HL-60 (cell line): ENCODE data around the gene MERTK.
"Not testable (repeated sequence)": the region's sequence is repeated elsewhere in the genome, so short reads cannot be mapped to it uniquely, and the experiment has no call there.

Experiments
- DNase-seq, 2 experiments: peaks; one replicate each; pipeline ENCODE4 v3.0.0-alpha.2; 2010 to 2020; ENCODE audit warnings: low read depth in 1 of 2, low spot score in 1 of 2
- H3K27ac ChIP-seq: fragments of 250-450 bp; sonication (Bioruptor Pico); replicated peaks from 2 replicates; pipeline ENCODE4 v1.5.1; 2020; ENCODE audit warnings: mild to moderate bottlenecking, moderate library complexity
- H3K27me3 ChIP-seq: fragments of 250-450 bp; sonication (Bioruptor Pico); 2 replicates; pipeline ENCODE4 v1.5.1; 2021; ENCODE audit warnings: mild to moderate bottlenecking, moderate library complexity; ENCODE audit not compliant: insufficient read depth, poor library complexity, severe bottlenecking
- H3K4me3 ChIP-seq: replicated peaks from 2 replicates; pipeline ENCODE4 v1.5.1; 2011; ENCODE audit warnings: mild to moderate bottlenecking, control low read depth, low read length; ENCODE audit not compliant: insufficient read depth
- GABPA ChIP-seq: IDR thresholded peaks from 2 replicates; pipeline ENCODE4 v1.6.1; 2012; ENCODE audit warnings: low read depth
- POLR2AphosphoS5 ChIP-seq: IDR thresholded peaks from 2 replicates; pipeline ENCODE4 v1.6.1; 2012; ENCODE audit warnings: low read depth
- REST ChIP-seq: IDR thresholded peaks from 2 replicates; pipeline ENCODE4 v1.6.1; 2012; ENCODE audit warnings: low read depth; ENCODE audit not compliant: insufficient replicate concordance
- SPI1 ChIP-seq: IDR thresholded peaks from 2 replicates; pipeline ENCODE4 v1.6.1; 2012; ENCODE audit warnings: low read depth, mild to moderate bottlenecking, borderline replicate concordance
- TF ChIP-seq, protein P1 (sequence below): IDR thresholded peaks from one replicate; pipeline ENCODE4 v1.5.1; 2011; ENCODE audit warnings: low read length, control low read depth, inconsistent platforms; ENCODE audit not compliant: insufficient read depth

The MERTK gene

GRCh38 chr2:111930875-111931274 lies 32.5 kb downstream of the MERTK start:
- DNase-seq: no peak
- Histone ChIP-seq H3K27me3 (no peaks in the 10 kb centered on the region), H3K27ac (no peak overlapping the region), H3K4me3 (no peak overlapping the region)
- TF ChIP-seq REST: no peak
- no peak for TF ChIP-seq POLR2AphosphoS5
- TF ChIP-seq, protein P1, sequence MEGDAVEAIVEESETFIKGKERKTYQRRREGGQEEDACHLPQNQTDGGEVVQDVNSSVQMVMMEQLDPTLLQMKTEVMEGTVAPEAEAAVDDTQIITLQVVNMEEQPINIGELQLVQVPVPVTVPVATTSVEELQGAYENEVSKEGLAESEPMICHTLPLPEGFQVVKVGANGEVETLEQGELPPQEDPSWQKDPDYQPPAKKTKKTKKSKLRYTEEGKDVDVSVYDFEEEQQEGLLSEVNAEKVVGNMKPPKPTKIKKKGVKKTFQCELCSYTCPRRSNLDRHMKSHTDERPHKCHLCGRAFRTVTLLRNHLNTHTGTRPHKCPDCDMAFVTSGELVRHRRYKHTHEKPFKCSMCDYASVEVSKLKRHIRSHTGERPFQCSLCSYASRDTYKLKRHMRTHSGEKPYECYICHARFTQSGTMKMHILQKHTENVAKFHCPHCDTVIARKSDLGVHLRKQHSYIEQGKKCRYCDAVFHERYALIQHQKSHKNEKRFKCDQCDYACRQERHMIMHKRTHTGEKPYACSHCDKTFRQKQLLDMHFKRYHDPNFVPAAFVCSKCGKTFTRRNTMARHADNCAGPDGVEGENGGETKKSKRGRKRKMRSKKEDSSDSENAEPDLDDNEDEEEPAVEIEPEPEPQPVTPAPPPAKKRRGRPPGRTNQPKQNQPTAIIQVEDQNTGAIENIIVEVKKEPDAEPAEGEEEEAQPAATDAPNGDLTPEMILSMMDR: no peak
- no peak for TF ChIP-seq GABPA
- TF ChIP-seq SPI1: no peak

DNA sequence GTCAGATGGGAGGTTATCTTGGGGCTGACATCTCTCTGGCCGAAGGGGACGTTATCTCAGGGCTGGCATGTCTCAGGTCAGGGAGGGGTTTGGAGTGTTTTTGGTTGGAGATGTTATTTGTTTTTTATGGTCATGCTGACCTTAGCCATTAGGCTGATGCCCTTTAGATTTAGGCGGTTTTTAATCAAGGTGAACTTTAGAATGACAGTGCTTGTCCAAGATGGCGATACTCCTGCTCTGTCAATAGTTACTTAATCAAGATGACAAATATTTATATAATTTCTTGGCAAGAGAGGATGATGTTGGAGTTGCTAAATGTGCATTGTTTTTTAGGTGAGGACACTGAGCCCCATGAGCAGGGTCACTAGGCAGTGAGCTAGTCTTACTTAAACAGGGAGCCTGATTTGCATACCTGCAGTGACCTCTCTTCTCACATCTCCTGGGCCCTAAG lies 34.5 kb downstream of the MERTK start:
- TF ChIP-seq POLR2AphosphoS5 (no peak), REST (no peak), SPI1 (no peak), GABPA (no peak)
- TF ChIP-seq, protein P1: no peak
- DNase-seq: no peak
- no peak overlapping the region for H3K4me3 ChIP-seq
- H3K27ac ChIP-seq: no peak overlapping the region
- no peaks in the 10 kb centered on the region for H3K27me3 ChIP-seq

DNA sequence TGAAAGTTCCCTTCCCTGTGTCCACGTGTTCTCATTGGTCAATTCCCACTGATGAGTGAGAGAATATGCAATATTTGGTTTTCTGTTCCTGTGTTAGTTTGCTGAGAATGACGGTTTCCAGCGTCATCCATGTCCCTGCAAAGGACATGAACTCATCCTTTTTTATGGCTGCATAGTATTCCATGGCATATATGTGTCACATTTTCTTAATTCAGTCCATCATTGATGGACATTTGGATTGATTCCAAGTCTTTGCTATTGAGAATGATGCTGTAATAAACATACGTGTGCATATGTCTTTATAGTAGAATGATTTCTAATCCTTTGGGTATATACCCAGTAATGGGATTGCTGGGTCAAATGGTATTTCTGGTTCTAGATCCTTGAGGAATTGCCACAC lies 35.5 kb downstream of the MERTK start:
- not testable (repeated sequence) for H3K27me3 ChIP-seq, H3K4me3 ChIP-seq, H3K27ac ChIP-seq, DNase-seq

DNA sequence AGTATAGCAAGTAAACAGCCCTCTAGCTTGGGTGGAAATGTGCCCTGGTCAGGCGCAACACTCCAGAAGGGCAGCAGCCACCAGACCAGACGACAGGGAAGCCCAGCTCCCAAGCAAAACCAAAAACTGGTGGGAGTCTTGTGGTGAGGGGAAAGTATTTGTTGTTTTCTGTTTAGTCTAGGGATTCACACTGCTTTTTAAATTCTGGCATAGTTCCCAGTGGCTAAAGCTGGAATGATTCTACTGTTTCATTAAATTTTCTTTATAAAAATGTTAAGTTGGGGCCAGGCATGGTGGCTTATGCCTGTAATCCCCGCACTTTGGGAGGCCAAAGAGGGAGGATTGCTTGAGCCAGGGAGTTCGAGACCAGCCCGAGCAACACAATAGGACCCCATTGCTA lies 38.5 kb downstream of the MERTK start:
- no peak for DNase-seq
- Histone ChIP-seq H3K4me3 (no peak overlapping the region), H3K27me3 (no peaks in the 10 kb centered on the region), H3K27ac (no peak overlapping the region)
- no peak for TF ChIP-seq SPI1
- no peak for TF ChIP-seq REST
- TF ChIP-seq GABPA: no peak
- no peak for TF ChIP-seq POLR2AphosphoS5
- TF ChIP-seq, protein P1: no peak
